HUES48 (cell line): ENCODE measurements around the gene CMTM7.

Source experiments
- H3K27ac ChIP-seq: one replicate; pipeline ENCODE4 v1.7.0; 2013; ENCODE audit warnings: low read depth, low read length, inconsistent platforms
- H3K27me3 ChIP-seq: 2 replicates; pipeline ENCODE4 v1.6.1; 2013; ENCODE audit warnings: mild to moderate bottlenecking, low read length; ENCODE audit not compliant: control insufficient read depth, insufficient read depth
- H3K36me3 ChIP-seq: 2 replicates; pipeline ENCODE4 v1.6.1; 2013; ENCODE audit warnings: low read length; ENCODE audit not compliant: control insufficient read depth, insufficient read depth
- H3K4me1 ChIP-seq: 2 replicates; pipeline ENCODE4 v1.6.1; 2013; ENCODE audit warnings: mild to moderate bottlenecking, low read length; ENCODE audit not compliant: control insufficient read depth, insufficient read depth
- H3K4me3 ChIP-seq: 2 replicates; pipeline ENCODE4 v1.5.1; 2013; ENCODE audit warnings: mild to moderate bottlenecking, low read depth, low read length
- H3K9ac ChIP-seq: 2 replicates; pipeline ENCODE4 v1.6.1; 2013; ENCODE audit warnings: mild to moderate bottlenecking, low read depth, low read length, moderate library complexity
- H3K9me3 ChIP-seq: 2 replicates; pipeline ENCODE4 v1.6.1; 2013; ENCODE audit warnings: low read length; ENCODE audit not compliant: control insufficient read depth, insufficient read depth

CMTM7 gene

DNA sequence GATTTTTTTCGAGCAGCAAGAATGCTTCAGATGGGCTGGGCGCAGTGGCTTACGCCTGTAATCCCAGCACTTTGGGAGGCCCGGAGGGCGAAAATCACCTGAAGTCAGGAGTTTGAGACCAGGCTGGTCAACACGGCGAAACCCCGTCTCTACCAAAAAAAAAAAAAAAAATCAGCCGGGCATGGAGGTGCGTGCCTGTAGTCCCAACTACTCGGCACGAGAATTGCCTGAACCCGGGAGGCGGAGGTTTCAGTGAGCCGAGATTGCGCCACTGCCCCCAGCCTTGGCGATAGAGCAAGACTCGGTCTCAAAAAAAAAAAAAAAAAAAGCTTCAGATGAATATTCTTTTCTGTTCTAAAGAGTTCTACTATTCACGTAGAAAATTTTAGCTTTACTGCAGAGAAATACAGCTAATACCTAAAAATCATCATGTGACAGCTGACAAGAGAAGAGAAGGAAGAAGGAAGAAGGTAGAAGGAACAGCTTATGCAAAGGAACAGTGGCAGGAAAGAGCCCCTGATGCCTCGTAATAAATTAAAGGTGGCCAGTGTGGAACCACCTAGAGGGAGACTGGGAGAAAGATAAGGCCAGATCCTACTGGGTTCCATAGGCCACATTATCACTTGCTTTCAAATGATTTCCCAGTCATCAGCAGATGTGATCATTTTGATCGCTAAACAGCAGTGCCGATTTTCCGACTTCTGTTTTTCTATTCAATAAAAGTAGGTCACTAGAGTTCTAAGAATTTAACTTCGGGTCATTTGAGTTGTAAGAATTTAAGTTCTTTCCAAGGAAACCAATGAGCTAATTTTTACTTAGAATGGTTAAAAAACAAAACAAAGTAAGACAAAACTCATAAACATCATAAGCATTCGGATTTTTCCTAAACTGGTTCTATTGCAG, 109.5 kb downstream of the CMTM7 start:
- H3K36me3 ChIP-seq, result no peaks in the 10 kb centered on the region
- peak overlapping the region; percentile 87 for H3K4me3 ChIP-seq
- H3K9ac ChIP-seq, result no peak overlapping the region
- no peaks in the 10 kb centered on the region for H3K27me3 ChIP-seq
- peaks cover 14% of the 10 kb centered on the region for H3K4me1 ChIP-seq
- H3K27ac ChIP-seq, result no peak overlapping the region
- no peaks in the 10 kb centered on the region for H3K9me3 ChIP-seq

- no peaks in the 10 kb centered on the region for H3K9me3 ChIP-seq
- H3K27ac ChIP-seq, result peak overlapping the region; percentile 93
- peak overlapping the region; percentile 45 for H3K9ac ChIP-seq
- H3K36me3 ChIP-seq, result no peaks in the 10 kb centered on the region
- peak overlapping the region; percentile 87 for H3K4me3 ChIP-seq
- H3K4me1 ChIP-seq, result peaks cover 14% of the 10 kb centered on the region
- no peaks in the 10 kb centered on the region for H3K27me3 ChIP-seq
Observed at GRCh38 chr3:32501783-32502117, 110.1 kb downstream of the CMTM7 start.

- H3K9me3 ChIP-seq, result no peaks in the 10 kb centered on the region
- H3K4me3 ChIP-seq, result peak within 1 kb of the TSS; percentile 87
- H3K27ac ChIP-seq, result peak within 1 kb of the TSS; percentile 93
- H3K27me3 ChIP-seq, result no peaks in the 10 kb centered on the region
- no peaks in the 10 kb centered on the region for H3K36me3 ChIP-seq
- peak within 1 kb of the TSS; percentile 45 for H3K9ac ChIP-seq
- H3K4me1 ChIP-seq, result peaks cover 14% of the 10 kb centered on the region
Observed at GRCh38 chr3:32502118-32502945, 110.7 kb downstream of the CMTM7 start, which contains the start of gene CMTM6. TSS of gene CMTM6 (minus strand) at chr3:32502852. CDS start at chr3:32502745, 107 bp downstream.

DNA sequence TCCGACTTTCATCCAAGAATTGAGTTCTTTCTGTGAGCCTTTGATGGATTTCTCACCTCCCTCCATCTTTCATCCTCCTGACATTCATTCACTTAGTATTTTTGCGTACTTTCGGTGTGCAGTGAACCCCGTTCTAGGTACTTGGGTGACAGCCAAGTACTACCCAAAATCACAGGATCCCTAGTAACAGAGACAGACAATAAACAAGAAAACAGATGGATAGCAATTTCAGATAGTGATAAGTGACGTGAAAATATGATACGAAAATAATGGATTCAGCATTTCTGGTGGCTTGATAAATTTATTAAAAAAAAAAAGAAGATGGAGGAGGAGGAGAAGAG, 111.3 kb downstream of the CMTM7 start:
- H3K36me3 ChIP-seq, result no peaks in the 10 kb centered on the region
- H3K4me3 ChIP-seq, result peak overlapping the region; percentile 87
- no peak overlapping the region; the same call in 1 of the 2 replicates for H3K9ac ChIP-seq
- no peaks in the 10 kb centered on the region for H3K27me3 ChIP-seq
- peak overlapping the region; percentile 93 for H3K27ac ChIP-seq
- H3K4me1 ChIP-seq, result peaks cover 14% of the 10 kb centered on the region
- no peaks in the 10 kb centered on the region for H3K9me3 ChIP-seq
